ENCODE results near the gene AGPS. TPM values are rescaled to one million over a fixed set of nuclear protein-coding genes. Genes with fewer than 3 reads are reported as not detected.
"Not testable (repeated sequence)": the region's sequence is repeated elsewhere in the genome, so short reads cannot be mapped to it uniquely, and the experiment has no call there.

The AGPS gene
- total RNA-seq, 2 experiments from 2014 or later = 52.0 to 52.8 TPM

GRCh38 chr2:177404243-177404642 is 11.7 kb downstream of the AGPS start:
- POLR2A ChIA-PET = interaction anchor here (1.4 kb wide), 1 partner anchor 10 kb away, joined by 3 read pairs; no protein-coding TSS in a partner anchor
- peaks cover 6% of the 10 kb centered on the region for H3K9me3 Mint-ChIP-seq

DNA sequence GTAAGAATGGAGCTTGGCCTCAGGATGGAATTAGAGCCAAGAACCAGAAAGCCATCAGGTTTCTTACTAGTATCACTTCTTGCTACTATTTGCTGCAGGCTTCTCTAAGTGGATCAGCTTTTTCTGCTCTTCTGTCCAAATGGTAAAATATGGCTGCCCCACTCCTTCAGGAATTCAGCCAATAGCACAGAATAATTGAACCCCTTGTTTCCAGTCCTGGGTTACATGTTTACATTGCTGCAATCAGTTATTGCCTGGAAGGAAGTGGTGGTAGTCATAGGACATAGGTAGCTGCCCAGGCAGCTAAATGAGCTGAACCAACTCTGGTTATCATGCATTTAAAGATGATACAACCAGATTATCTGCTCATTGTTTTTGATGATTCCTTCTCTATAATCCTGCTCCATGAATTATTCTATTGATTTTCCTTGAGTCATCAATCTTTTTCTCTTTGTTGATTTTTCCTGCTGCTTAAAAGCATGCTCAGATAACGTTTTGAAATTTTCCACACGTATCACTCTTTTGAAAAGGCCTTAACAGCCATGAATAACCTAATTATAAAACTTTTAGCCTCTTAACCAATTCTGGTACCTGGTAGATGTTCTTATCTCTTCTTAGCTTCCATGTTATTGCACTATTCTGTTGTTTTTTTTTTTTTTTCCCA is 12.6 kb downstream of the AGPS start:
- no peaks in the 10 kb centered on the region for H3K27me3 Mint-ChIP-seq
- peaks cover 10% of the 10 kb centered on the region for H3K4me1 Mint-ChIP-seq
- ChIA-PET POLR2A (interaction anchor here (1.4 kb wide), 1 partner anchor 11 kb away, joined by 3 read pairs; no protein-coding TSS in a partner anchor), CTCF (interaction anchor here (0.7 to 1.6 kb wide), 3 partner anchors 11 to 193 kb away, joined by 3 to 5 read pairs (median 4); partner anchors contain the start of gene HNRNPA3)
- H3K9me3 Mint-ChIP-seq = peaks cover 6% of the 10 kb centered on the region
- DNase-seq = no peak
- H3K27ac Mint-ChIP-seq = no peak overlapping the region
- no peak overlapping the region for H3K4me3 Mint-ChIP-seq
- peaks cover 25% of the 10 kb centered on the region for H3K36me3 Mint-ChIP-seq (ENCODE audit: low read depth)

More at GRCh38 chr2:177404243-177404642, 11.7 kb downstream of the AGPS start:
- no peak for DNase-seq
- Mint-ChIP-seq H3K36me3 (ENCODE audit: low read depth) (peaks cover 21% of the 10 kb centered on the region), H3K4me3 (no peak overlapping the region), H3K4me1 (peaks cover 12% of the 10 kb centered on the region), H3K27me3 (no peaks in the 10 kb centered on the region), H3K27ac (no peak overlapping the region)
- CTCF ChIA-PET = interaction anchor here (0.8 kb wide), 1 partner anchor 11 kb away, joined by 4 read pairs; no protein-coding TSS in a partner anchor

GRCh38 chr2:177406182-177406581 is 13.6 kb downstream of the AGPS start:
- Mint-ChIP-seq H3K36me3 (ENCODE audit: low read depth) (peaks cover 22% of the 10 kb centered on the region), H3K27ac (no peak overlapping the region), H3K4me1 (peaks cover 7% of the 10 kb centered on the region), H3K9me3 (peaks cover 6% of the 10 kb centered on the region), H3K4me3 (no peak overlapping the region), H3K27me3 (no peaks in the 10 kb centered on the region)
- POLR2A ChIA-PET = interaction anchor here (1.1 to 1.4 kb wide), 2 partner anchors 13 to 70 kb away, joined by 3 to 6 read pairs; partner anchors contain the start of gene AGPS
- CTCF ChIA-PET = interaction anchor here (0.7 to 1.9 kb wide), 6 partner anchors 10 to 194 kb away, joined by 3 to 6 read pairs (median 4); partner anchors contain the start of gene HNRNPA3
- no peak for DNase-seq

GRCh38 chr2:177407031-177407430 is 14.5 kb downstream of the AGPS start:
- ChIA-PET CTCF (interaction anchor here (1.4 to 1.9 kb wide), 2 partner anchors 20 to 72 kb away, joined by 3 to 6 read pairs; no protein-coding TSS in a partner anchor), POLR2A (interaction anchor here (1.1 to 1.4 kb wide), 2 partner anchors 14 to 71 kb away, joined by 3 to 6 read pairs; partner anchors contain the start of gene AGPS)
- H3K27ac Mint-ChIP-seq = no peak overlapping the region
- peaks cover 7% of the 10 kb centered on the region for H3K4me1 Mint-ChIP-seq
- no peaks in the 10 kb centered on the region for H3K27me3 Mint-ChIP-seq
- DNase-seq = no peak
- H3K4me3 Mint-ChIP-seq = no peak overlapping the region
- peaks cover 22% of the 10 kb centered on the region for H3K36me3 Mint-ChIP-seq (ENCODE audit: low read depth)
- H3K9me3 Mint-ChIP-seq = peaks cover 6% of the 10 kb centered on the region

DNA sequence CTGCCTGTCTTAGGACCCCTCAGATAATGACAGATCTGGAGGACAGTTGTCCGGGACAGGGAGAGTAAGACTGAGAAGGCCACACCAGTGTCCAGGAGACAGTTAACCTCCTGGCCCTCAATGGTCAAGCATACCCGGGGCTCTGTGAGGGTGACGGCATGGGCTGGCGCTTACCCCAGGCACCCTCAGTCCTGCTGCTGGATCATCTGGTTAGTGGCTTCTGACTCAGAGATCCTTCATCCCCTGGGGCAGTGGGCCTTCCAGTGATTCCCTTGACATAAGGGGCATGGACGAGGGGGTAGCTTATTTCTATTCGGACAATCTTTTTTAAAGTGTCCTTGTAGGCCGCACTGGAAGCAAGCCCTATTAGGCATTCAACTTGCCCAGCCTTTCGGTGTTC is 18.1 kb downstream of the AGPS start:
- H3K4me3 Mint-ChIP-seq, CTCF ChIA-PET: not testable (repeated sequence)

DNA sequence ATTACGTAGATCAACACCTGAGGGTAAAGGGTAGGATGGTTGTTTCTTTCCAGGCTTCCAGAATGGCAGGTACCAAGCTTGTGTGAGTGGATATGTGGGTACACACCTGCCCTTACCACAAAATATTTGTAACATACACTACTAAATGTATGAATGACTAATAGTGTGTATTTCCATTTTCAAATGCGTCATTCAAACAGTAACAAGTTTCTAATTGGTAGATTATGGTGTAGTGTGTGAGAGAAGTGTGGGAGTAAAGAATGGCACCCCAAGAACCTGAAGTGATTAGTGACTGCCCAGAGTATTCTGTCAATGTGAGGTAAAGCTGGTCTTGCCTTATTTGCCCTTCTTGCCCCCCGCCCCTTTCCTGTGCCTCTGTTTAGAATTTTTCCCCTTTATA is 21.1 kb downstream of the AGPS start:
- DNase-seq = no peak
- Mint-ChIP-seq H3K27ac (no peak overlapping the region), H3K27me3 (no peaks in the 10 kb centered on the region), H3K4me1 (peaks cover 1% of the 10 kb centered on the region), H3K4me3 (no peak overlapping the region), H3K9me3 (no peaks in the 10 kb centered on the region), H3K36me3 (ENCODE audit: low read depth) (peaks cover 5% of the 10 kb centered on the region)
- CTCF ChIA-PET = interaction anchor here (1.7 to 4.5 kb wide), 4 partner anchors 21 to 249 kb away, joined by 4 to 59 read pairs (median 22); partner anchors contain the start of gene AGPS
- POLR2A ChIA-PET = no interaction called here

More for the DNA sequence above, 18.1 kb downstream of the AGPS start:
- H3K9me3 Mint-ChIP-seq, DNase-seq, H3K27ac Mint-ChIP-seq, H3K27me3 Mint-ChIP-seq, H3K4me1 Mint-ChIP-seq, POLR2A ChIA-PET: not testable (repeated sequence)
- peaks cover 15% of the 10 kb centered on the region for H3K36me3 Mint-ChIP-seq (ENCODE audit: low read depth)

GRCh38 chr2:177419274-177419673 is 26.7 kb downstream of the AGPS start:
- Mint-ChIP-seq H3K27ac (no peak overlapping the region), H3K4me1 (peaks cover 11% of the 10 kb centered on the region), H3K27me3 (no peaks in the 10 kb centered on the region), H3K9me3 (peaks cover 2% of the 10 kb centered on the region), H3K36me3 (ENCODE audit: low read depth) (peaks cover 21% of the 10 kb centered on the region), H3K4me3 (no peak overlapping the region)
- POLR2A ChIA-PET = interaction anchor here (1.3 kb wide), 1 partner anchor 18 kb away, joined by 3 read pairs; no protein-coding TSS in a partner anchor
- CTCF ChIA-PET = interaction anchor here (1.4 kb wide), 1 partner anchor 255 kb away, joined by 4 read pairs; no protein-coding TSS in a partner anchor
- DNase-seq = no peak

DNA sequence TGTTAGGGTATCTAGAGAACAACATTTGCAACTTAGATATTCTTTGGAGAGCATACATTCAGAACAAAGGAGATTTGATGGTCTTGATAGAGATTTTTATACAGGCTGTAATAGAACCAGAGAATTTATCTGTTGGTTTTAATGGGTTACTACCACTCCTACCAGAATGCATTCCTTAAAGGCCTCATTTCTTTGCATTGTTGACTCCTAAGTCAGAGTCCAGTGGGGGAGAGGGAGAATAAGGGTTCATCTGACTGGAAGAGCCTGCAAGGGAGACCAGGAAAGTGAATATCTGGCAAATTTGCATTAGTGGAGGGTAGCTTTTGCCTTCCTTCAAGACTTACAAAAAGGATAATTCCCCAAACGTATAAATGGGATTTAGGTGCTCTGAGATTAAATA is 29.7 kb downstream of the AGPS start:
- Mint-ChIP-seq H3K9me3 (peaks cover 16% of the 10 kb centered on the region), H3K36me3 (ENCODE audit: low read depth) (peaks cover 47% of the 10 kb centered on the region), H3K4me3 (no peak overlapping the region), H3K27me3 (no peaks in the 10 kb centered on the region), H3K4me1 (peaks cover 10% of the 10 kb centered on the region), H3K27ac (no peak overlapping the region)
- POLR2A ChIA-PET = no interaction called here
- CTCF ChIA-PET = no interaction called here
- no peak for DNase-seq

DNA sequence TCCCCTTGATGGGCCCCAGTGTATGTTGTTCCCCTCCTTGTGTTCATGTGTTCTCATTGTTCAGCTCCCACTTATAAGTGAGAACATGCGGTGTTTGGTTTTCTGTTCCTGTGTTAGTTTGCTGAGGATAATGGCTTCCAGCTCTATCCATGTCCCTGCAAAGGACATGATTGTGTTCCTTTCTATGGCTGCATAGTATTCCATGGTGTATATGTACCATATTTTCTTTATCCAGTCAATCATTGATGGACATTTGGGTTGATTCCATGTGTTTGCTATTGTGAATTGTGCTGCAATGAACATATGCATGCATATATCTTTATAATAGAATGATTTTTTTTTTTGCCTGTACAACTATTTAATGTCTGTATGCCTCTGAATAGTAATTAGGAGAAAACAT is 31.5 kb downstream of the AGPS start:
- POLR2A ChIA-PET, H3K4me3 Mint-ChIP-seq, DNase-seq, H3K27me3 Mint-ChIP-seq, CTCF ChIA-PET, H3K27ac Mint-ChIP-seq, H3K4me1 Mint-ChIP-seq: not testable (repeated sequence)
- Mint-ChIP-seq H3K36me3 (ENCODE audit: low read depth) (peaks cover 65% of the 10 kb centered on the region), H3K9me3 (peaks cover 34% of the 10 kb centered on the region)

- Mint-ChIP-seq H3K9me3 (peaks cover 34% of the 10 kb centered on the region), H3K36me3 (ENCODE audit: low read depth) (peaks cover 69% of the 10 kb centered on the region)
- H3K27ac Mint-ChIP-seq, H3K4me1 Mint-ChIP-seq, H3K27me3 Mint-ChIP-seq, DNase-seq, H3K4me3 Mint-ChIP-seq, POLR2A ChIA-PET, CTCF ChIA-PET: not testable (repeated sequence)
Observed at GRCh38 chr2:177424620-177425019, 32.0 kb downstream of the AGPS start.

GRCh38 chr2:177427316-177427715 is 34.7 kb downstream of the AGPS start:
- no peak overlapping the region for H3K4me3 Mint-ChIP-seq
- CTCF ChIA-PET = interaction anchor here (1.2 kb wide), 1 partner anchor 20 kb away, joined by 3 read pairs; no protein-coding TSS in a partner anchor

DNA sequence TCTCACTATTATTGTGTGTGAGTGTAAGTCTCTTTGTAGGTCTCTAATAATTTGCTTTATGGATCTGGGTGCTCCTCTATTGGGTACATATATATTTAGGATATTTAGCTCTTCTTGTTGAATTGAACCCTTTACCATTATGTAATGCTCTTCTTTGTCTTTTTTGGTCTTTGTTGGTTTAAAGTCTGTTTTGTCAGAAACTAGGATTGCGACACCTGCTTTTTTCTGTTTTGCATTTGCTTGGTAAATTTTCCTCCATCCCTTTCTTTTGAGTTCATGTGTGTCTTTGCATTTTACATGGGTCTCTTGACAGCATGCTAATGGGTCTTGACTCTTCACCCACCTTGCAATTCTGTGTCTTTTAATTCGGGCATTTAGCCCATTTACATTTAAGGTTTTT is 35.4 kb downstream of the AGPS start:
- POLR2A ChIA-PET, H3K4me1 Mint-ChIP-seq, H3K4me3 Mint-ChIP-seq, H3K27me3 Mint-ChIP-seq, H3K27ac Mint-ChIP-seq, CTCF ChIA-PET, DNase-seq: not testable (repeated sequence)
- Mint-ChIP-seq H3K36me3 (ENCODE audit: low read depth) (peaks cover 81% of the 10 kb centered on the region), H3K9me3 (peaks cover 52% of the 10 kb centered on the region)

More at GRCh38 chr2:177427316-177427715, 34.7 kb downstream of the AGPS start:
- H3K9me3 Mint-ChIP-seq = peaks cover 48% of the 10 kb centered on the region
- peaks cover 2% of the 10 kb centered on the region for H3K4me1 Mint-ChIP-seq
- H3K36me3 Mint-ChIP-seq (ENCODE audit: low read depth) = peaks cover 76% of the 10 kb centered on the region
- DNase-seq = no peak
- POLR2A ChIA-PET = no interaction called here
- no peak overlapping the region for H3K27ac Mint-ChIP-seq
- H3K27me3 Mint-ChIP-seq = no peaks in the 10 kb centered on the region

DNA sequence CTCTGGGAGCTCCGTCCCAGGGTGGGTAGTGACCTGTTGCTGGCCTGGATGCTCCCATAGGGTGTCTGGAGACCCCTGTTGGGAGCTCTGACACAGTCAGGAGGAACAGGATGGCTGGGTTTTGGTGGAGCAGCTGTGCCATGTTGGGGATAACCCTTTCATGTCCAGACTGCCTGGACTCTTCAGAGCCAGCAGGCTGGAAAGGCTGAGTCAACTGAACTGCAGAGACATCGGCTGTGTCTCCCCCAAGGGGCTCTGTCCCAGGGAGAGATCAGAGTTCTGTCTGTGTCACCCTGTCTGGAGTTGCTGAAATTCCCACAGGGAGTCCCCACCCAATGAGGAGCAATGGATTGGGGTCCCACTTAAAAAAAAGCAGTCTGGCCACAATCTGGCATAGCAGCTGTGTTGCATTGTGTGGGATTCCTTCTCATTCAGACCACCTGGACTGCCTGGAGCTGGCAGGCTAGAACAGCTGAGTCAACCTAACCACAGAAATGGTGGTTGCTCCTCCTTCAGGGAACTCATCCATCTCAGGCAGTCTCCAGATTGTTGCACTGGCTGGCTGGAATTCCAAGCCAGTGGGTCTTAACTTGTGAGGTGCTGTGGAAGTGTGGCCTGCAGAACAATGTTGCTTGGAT is 37.2 kb downstream of the AGPS start:
- peaks cover 59% of the 10 kb centered on the region for H3K9me3 Mint-ChIP-seq
- no peak overlapping the region for H3K27ac Mint-ChIP-seq
- peaks cover 79% of the 10 kb centered on the region for H3K36me3 Mint-ChIP-seq (ENCODE audit: low read depth)
- ChIA-PET CTCF (no interaction called here), POLR2A (no interaction called here)
- no peaks in the 10 kb centered on the region for H3K27me3 Mint-ChIP-seq
- no peak overlapping the region for H3K4me3 Mint-ChIP-seq
- H3K4me1 Mint-ChIP-seq = peaks cover 2% of the 10 kb centered on the region
- no peak for DNase-seq

Measured in activated CD4-positive, alpha-beta memory T cell treated with anti-CD3 and anti-CD28 coated beads, Interleukin-2, amount 10 ng/mL, durations not matched to agents 7 days and 5 days (primary cell).